ENCODE measurements around the gene GOLPH3.

Gene GOLPH3

GRCh38 chr5:32170303-32171151 is 3.6 kb downstream of the GOLPH3 start:
- no peak for DNase-seq

DNA sequence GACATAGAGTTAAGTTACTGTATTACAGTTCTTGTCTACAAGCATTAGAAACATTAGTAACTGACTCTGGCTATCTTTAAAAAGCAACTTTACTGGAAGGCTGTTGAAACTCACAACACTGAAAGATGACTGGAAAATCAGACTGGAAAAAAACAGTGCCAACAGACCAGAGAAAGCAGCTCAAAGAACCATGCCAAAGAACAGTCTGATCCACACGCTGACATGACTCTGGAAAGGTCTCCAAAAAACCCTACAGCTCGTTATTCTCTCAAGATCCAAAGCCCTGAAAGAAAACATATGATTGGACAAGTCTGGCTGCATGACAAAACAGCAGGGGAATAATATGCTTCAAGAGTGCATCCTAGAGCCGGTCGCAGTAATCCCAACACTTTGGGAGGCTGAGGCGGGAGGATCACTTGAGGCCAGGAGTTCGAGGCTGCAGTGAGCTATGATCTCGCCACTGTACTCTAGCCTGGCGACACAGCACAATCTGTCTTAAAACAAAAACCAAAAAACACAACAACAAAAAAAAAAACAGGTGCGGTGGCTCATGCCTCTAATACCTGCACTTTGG is 5.6 kb downstream of the GOLPH3 start:
- DNase-seq: no peak

DNA sequence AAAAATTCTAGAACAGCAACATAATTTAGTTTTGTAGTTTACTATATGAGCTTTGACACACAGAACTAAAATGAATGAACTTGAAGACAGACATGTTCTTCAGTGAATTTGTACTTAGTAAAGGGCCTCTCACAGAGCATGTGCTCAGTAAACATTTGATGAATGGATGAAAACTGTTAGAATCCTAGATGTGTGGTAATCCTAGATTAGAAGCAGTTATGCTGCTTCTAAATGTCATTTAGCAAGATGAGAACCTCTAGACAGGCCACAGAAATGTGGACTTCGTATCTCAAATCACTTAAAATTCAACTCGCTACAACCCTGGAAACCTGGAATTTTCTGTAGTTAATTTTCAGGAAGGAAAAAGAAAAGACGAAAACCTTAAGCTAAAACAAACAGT is 8.5 kb downstream of the GOLPH3 start:
- DNase-seq: no peak

GRCh38 chr5:32163785-32164184 is 10.3 kb downstream of the GOLPH3 start:
- DNase-seq: no peak

DNA sequence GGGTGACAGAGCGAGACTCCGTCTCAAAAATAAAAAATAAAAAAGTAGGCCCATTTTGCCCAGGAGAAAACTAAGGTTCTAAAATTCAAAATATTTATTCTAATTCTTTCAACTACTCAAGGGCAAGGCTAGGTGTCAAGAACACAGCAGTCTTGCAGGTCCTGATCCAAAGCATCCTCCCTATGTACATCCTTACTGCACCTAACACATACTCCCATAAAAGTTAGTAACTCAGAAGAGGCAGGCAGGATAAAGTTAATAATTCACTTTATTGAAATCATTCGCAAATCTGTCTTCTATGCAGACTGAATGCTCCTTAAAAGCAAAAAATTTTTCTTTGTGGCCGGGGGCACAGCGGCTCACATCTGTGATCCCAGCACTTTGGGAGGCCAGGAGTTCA is 11.1 kb downstream of the GOLPH3 start:
- no peak for DNase-seq

DNA sequence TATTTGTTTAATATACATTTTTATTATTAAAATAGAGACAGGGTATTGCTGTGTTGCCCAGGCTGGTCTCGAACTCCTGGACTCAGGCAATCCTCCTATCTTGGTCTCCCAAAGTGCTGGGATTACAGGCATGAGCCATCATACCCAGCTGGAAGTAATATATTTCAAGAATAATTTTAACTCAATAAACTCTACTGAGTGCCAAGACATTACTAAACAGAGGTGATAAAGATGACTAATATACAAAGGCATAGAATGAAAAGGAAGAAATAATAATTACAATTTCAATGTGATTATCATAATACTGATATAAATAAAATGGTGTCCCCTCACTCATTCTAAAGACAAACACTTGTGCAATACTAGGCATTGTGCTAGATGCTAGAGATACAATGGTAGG is 13.9 kb downstream of the GOLPH3 start:
- DNase-seq: no peak

DNA sequence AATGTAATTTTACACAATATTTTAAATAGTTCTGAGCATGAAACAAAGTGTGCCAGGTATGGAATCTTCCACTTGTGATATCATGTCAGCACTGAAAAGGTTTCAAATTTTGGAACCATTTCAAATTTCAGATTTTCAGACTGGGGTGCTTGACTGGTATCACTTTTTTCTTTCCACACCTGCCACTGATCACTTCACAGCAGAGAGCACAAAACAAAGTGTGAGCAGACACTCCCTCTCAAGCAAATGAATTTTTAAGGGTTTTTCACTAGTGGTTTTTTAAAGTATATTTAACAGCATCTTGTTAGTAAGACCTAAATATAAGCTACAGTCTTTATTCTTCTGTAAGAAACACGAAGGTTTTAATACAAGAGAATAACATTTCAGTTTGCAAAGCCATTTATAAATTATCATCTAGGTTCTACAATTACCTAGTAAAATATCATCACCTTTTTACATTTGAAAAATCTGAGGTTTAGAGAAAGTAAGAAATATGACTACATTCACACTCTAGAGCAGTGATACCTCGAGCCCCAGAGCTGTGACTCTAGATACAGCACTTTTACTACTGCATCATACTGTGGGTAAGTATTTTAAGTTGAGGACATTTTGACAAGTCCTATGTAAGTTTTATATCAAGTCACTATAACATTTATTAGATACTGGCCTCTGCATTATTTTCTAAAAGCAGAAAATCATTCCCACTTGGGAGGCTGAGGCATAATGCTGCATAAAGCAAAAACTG is 14.6 kb downstream of the GOLPH3 start:
- DNase-seq: no peak

DNA sequence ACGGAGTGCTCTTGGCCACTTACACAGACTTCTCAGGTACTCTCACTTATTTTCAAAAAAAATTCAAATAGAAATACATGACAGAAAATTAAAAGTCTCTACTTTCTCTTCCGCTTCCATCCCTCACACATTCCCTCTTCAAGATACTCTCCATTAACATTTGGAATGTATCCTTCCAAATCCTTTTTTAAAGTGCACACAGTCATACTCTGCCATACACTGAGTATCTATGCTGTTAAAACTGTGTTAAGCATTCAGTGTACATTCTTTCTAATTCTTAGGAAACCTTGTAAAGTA is 15.5 kb downstream of the GOLPH3 start:
- DNase-seq: no peak

DNA sequence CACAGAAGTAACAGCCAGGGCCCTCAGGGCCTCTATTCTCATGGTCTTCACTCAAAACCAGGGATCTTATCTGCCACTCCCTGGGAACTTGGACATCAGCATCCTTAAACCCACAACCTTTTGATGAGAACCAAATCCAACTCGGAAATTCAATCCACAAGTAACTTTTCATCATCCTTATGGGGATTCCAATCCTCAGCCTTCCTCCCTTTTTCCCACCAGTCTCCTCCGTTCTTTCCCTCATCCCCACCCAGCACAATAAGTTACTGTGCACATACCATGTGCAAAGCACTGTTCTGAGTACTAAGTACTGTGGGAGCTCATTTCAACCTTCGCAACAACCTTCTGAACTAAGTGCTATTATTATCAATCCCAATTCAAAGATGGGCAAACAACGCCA is 17.0 kb downstream of the GOLPH3 start:
- no peak for DNase-seq

DNA sequence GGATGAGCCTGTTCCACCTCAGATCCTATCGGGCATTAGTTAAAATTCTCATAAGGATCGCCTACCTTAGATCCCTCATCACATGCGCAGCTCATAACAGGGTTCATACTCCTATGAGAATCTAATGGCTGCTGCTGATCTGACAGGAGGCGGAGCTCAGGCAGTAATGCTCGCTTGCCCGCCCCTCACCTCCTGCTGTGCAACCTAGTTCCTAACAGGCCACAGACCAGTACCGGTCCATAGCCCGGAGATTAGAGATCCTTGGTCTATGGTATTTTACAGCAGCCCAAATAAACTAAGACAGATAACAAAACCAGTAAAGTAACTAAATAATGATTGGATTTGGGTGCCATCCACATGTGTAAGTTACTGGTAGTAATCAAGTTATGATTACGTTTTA is 17.5 kb downstream of the GOLPH3 start:
- DNase-seq: no peak

- no peak for DNase-seq
Measured at GRCh38 chr5:32155211-32155610, 18.9 kb downstream of the GOLPH3 start.

GRCh38 chr5:32153723-32154122 is 20.4 kb downstream of the GOLPH3 start:
- DNase-seq: no peak

GRCh38 chr5:32151198-32151597 is 22.9 kb downstream of the GOLPH3 start:
- no peak for DNase-seq

DNA sequence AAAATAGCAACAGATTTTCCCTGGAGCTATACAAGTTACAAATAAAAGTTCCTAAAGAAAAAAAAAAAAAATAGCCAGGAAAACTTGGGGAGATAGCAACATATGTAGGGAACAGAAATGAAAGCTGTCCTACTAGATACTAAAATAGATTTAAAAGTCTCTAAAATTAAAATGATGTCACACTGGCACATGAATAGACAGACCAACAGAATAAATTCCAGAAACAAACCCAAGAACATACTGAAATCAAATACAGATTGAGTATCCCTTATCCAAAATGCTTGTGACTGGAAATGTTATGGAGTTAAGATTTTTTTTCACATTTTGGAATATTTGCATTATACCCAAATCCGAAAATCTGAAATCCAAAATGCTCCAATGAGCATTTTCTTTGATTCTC is 23.8 kb downstream of the GOLPH3 start:
- DNase-seq: no peak

GRCh38 chr5:32147959-32148358 is 26.2 kb downstream of the GOLPH3 start:
- no peak for DNase-seq

GRCh38 chr5:32147236-32147635 is 26.9 kb downstream of the GOLPH3 start:
- no peak for DNase-seq

GRCh38 chr5:32145378-32145777 is 28.7 kb downstream of the GOLPH3 start:
- no peak for DNase-seq

DNA sequence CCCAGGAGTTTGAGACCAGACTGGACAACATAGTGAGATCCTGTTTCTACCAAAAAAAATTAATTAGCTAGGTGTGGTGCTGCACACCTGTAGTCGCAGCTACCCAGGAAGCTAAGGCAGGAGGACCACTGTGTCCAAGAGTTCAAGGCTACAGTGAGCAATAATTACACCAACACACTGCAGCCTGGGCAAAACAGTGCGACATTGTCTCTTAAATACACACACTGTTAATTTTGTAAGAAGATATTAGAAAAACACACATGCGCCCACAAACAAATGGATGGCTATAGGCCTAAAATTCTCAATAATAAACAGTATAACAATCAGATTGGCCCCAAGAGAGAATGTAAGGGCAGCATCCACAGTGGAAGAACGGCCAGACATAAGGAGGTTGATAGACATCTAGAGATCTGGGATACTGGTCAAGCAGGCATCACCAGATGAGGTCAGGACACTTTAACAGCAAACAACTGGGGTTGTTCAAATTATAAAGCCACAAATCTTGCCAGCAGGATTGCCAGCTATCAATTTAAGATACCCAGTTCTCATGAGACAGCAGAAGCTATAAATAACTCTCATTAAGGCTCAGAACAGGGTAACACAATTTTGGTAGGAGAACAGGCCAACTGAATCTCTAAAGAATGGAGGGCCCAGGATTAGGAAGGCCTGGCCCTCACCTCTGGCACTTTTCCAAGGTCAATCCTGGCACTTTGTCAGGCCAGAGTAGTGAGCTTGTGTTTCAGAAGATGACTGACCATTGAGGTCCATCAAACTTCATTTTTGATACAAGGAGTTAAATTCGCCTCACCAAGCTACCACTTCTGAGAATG is 29.5 kb downstream of the GOLPH3 start:
- DNase-seq: no peak

DNA sequence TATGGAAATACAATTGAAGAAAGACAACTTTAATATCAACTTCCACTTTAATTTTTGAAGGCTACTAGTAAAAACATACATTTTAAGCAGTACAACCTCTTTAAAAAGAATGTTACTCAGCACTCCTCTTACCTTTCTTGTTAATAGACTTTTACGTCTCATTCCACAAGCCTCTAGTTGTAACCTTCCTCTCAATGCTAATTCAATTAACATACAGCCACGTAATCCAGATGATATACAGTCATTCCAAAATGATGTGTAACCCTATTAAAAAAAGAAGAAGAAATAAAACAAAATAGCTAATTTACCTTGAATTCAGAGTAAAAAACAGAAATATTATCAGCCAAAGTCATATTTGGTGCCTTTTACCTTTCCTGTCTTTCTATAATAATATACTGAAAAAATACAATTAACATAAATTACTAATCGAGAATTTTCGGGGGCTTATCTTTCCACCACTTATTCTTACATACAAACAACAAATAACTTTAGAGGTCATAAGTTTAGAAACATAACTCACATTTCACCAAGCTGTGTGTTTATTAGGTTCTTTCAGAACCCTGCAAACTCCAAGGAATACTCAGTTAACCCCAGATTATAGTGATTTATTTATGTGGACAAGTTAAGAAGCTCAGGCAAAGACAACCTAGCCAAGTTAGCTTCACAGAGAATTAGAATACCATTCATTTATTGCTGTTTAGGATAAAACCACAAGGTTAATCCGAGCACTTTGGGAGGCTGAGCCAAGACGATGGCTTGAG is 30.3 kb downstream of the GOLPH3 start:
- DNase-seq: no peak

GRCh38 chr5:32138839-32139493 is 35.2 kb downstream of the GOLPH3 start:
- DNase-seq: peak; percentile 29

- no peak for DNase-seq
Measured at GRCh38 chr5:32136342-32136741, 37.8 kb downstream of the GOLPH3 start.

GRCh38 chr5:32135086-32135485 is 39.0 kb downstream of the GOLPH3 start:
- DNase-seq: no peak
